HG03460 (cell line): ENCODE data around the gene SHC3.

Experiments
- ATAC-seq: cut with Tn5 transposase; IDR thresholded peaks from one replicate; pipeline ENCODE4 v1.9.1; 2021; ENCODE audit not compliant: unreplicated experiment

SHC3 gene

DNA sequence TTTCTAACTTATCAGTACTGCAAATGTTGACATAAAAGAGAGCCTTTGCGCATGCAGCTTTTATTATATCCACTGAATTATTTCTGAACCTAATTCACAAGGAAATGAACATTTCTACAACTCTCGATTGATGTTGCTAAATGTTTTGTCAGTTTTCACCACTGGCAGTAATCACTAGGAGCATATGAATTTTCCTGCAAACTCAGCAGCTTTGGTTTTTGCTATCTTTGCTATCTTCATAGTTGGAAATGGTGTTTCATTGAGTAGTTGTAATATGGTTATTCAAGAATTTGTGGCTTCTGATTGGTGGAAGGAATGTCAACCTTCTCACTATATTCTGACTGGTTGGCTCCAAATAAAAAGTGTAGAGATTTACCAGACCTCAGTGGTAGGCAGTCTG, 8.9 kb upstream of the SHC3 start:
- ATAC-seq: no peak

DNA sequence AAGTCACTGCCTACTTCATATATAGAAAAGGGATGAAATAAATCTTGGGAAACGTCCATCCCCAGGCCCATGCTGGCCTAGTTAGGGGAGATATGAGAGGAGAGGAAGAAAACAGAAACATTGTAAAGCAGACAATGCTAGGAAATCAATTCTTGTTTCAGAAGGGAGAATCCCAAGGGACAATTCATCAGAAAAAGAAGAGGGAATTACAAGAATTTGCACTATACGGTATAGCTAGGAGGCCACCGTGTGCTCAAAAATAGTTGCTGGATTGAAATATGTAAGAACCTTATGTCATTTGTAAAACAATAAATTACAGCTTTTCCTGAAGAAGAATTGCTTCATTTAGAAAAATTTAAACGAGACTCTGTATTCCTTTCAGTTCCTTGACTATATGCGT, 8.3 kb upstream of the SHC3 start:
- no peak for ATAC-seq

DNA sequence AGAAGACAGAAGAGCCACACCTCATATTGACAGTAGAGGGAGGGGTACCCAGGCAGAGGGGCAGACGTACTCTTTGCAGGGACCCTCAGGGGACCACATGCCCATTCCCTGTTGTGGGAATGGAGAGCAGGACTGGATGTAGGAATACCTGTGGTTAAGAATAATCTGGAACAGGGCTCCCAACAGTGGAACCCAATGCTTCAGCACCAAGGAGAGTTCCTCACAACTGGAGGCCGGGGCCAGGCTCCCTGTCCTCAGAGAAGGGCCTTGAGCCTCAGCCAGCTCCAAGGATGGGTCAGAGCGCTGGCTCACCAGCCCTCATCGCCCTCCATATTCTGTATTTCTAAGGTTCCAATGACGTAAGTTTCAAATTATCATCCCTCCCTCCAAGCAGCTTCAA, 7.4 kb upstream of the SHC3 start:
- ATAC-seq: no peak

DNA sequence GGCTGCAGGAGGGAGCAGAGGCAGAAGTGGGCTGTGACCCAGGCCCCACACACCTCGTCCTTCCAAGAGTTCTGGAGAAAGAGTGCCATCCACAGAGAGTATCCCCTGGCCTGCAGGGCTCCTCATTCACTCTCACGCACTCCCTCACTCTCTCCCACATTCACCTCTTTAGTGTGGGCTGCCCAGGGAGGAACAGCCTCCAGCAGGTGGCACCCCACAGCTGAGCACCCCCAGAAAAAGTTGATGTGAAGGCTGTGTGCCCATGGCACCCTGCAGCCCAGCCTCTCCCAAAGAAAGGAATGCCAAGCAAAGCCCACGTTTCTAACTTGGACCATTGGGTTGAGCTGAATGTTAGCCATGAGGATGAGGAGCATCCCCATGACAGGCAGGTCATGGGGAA, 4.5 kb upstream of the SHC3 start:
- no peak for ATAC-seq

DNA sequence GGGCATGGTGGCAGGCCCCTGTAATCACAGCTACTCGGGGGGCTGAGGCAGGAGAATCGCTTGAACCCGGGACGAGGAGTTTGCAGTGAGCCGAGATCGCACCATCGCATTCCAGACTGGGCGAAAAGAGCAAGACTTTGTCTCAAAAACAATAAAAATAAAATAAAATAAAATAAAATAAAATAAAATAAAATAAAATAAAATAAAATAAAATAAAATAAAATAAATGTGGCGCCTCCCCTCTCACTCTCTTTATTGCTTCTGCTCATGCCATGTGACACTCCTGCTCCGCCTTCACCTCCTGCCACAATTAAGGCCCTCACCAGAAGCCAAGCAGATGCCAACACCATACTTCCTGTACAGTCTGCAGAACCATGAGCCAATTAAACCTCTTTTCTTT, 3.8 kb upstream of the SHC3 start:
- no peak for ATAC-seq

DNA sequence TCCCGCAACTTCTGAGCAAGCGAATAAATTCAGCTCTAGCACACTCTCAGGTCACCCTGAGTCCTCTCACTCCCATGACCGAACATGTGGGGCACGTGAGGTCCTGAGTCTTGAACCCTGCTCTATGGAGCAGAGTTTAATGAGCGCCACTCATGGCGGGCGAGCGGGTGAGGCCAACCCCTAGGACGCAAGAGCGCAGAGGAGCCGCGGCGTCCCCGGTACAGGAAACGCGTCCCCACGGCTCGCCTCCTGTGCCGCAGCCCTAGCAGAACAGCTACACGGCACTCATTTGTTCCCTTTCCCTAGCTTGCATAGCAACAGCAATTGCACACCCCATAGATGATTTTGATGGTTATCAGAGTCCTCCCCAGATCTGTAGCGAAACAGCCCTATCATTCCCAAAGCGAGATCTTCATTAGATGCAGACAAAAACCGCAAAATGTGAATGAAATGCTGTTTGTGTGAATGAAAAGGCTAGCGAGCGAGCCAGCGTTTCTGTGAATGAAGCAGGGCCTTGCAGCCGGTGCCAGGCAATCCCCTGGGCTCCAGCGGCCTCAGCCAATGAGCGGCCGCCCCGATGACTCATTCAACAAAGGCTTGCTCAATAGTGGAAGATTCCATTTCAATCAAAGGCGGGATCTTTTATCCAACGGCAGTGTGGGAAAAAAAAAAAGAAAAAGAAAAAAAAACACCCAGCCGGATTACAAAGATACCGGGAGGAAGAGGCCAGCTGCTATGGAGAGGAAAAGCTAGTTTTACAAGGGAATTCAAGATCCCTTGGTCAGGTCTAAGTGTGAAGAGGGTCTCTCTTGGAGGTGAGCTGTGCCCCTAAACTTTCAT, 1.5 kb upstream of the SHC3 start:
- ATAC-seq: peak; percentile 84

DNA sequence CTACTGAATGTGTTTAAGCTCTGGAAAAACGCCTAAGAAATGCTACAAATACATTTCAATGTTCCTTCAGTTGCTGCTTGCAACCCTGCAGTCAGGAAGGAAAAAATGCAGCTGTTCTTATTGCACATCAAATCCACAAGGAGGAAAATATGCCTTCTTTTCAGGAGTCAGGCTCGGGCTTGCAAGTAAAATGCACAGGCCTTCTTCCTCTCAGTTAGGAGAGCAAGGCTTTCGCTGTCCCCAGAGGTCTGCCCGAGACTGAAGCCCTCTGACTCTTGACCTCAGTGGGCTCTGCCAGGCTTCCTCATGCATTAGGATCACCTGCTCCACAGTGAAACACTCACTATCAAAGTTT, 899 bp upstream of the SHC3 start:
- no peak for ATAC-seq

DNA sequence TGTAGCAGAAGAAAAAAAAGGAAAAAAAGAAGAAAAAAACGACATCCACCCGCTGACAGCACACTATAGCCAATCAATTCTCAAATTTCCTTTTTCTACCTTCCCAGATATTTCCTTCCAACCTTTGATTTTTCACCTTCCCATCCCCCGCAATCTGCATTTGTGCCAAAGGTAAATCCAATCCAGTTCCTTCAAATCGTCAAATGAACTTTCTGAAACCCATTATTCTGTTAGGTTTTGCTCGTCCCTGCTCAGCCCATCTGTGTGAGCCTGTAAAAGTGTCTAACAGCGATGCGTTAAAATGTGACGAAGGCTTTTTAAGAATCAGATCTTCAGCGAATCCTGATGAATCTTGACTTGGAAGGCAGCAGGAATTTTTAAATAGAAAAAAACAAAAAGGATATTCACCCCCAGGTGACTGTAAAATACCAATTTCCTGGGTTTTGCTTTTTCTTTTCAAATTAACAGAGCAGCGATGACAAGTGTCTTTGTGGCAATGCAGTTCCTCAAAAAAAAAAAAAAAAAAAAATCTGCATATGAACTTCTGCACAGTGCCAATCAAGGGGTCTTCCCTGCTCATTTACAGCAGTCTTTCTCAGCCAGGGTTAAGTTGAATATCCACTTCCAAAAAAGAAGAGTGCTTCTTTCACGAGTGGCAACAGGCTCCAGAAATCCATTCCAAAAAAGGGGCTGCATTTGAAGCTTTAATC, 367 bp upstream of the SHC3 start:
- no peak for ATAC-seq

DNA sequence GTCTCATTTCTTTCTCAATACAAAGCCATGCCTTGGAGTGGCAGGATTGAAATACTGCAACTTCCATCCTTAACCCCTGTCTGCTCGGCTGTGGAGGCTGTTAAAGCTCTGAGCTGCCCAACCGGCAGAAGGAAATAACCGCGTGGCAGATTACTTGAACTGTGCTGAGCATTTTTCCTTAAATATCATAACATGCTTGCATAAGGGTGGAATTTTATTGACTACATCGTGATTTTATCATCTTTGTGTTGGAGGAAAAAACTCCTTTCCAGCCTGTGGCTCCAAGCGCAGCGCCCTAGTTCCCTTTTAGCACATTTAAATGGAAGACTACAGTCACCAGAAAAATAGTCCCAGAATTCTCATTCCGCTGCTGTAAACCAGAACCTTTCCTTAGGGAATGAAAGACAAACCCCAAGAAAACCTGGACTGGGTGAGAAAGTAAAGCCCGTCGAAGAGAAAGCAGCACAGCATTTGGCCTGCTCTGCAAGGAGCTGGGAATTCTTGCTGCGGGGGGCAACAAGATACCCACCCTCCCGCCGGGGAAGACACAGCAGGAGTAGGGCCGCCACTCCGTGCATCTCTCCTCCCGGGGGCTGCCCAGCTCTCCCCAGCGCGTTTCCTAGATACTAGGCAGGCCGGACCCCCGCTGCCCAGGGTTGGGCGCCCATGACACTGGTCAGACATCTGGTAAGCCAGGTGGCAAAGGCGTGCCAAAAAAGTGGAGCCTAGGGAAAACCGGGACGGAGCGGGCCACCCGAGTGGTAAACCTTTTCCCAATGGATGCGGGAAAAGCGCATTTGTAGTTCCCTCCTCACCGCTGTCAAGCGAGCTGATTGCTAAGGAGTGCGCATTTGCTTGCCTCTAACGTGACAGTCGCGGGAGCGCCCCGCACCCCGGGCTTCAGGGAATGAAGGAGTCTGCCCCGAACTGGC, 1.3 kb downstream of the SHC3 start:
- ATAC-seq: no peak

DNA sequence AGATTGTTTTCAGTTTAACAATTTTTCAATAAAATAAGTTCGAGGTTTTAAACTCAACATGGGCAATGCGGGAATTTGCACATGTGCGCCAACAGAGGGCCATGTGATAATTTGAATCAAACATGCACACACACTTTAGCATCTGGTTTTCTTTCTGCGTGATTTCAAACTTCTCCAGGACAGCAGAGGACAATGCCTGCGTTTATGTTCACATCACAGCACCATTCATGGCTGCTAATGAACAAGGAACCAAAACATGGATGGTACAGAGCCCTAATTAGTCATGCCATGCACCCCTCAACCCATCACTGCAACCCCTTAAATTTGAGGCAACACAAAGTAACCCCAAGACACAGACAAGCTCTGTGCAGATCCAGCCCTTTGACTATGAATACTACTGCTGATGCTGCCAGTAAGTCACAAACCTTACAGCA, 2.8 kb downstream of the SHC3 start:
- ATAC-seq: no peak

DNA sequence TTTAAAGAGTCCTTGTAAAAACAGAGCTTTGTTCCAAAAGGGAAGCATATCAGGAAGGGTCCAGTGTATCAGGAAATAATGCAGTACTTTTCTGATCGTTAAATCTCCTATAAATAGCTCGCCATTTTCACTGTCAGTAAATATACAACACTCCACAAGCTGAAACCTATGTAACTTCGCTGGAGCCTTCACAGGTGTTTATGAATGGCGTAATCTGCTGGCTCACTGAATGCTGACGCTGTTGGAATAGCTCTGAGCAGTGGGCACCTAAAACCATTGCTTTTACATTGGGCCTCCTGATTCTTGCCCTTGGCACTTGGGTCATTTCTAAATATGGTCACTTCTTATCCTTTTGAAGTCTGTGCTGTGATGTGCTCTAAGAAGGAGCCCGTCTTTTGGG, 4.3 kb downstream of the SHC3 start:
- no peak for ATAC-seq

DNA sequence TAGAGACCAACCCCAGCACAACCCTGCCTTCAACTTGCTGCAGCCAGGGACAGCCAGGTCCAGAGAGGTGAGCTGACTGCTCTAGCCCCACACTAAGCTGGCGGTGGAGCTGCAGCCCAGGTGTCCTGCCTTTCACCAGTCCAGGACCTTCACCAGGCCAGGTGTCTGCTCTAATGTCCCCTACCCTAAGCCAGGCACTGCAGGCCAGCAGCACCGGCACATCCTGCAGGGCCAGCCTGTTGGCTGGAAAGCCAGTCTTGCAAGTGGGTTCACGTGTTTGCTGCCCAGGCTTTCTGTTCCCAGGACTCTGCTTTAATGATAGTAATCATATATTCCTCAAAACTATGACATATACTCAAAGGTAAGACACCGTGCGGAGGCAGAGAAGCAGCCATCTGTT, 5.5 kb downstream of the SHC3 start:
- ATAC-seq: no peak

DNA sequence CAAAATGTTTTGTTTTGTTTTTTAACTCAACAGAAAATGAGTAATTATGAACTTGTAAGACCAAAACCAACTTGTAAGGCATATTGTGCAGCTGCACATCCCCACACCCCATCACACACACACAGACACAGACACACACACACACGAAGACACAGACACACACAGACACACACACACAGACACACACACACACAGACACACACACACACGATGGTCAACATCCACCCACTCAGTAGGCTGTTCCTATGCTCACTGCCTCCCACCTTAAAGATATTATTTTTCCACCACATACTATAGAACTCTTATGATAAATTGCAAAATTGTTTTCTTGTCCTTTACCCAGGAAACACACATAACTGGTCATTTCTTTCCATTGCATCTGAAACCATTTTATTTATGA, 6.2 kb downstream of the SHC3 start:
- ATAC-seq: no peak

DNA sequence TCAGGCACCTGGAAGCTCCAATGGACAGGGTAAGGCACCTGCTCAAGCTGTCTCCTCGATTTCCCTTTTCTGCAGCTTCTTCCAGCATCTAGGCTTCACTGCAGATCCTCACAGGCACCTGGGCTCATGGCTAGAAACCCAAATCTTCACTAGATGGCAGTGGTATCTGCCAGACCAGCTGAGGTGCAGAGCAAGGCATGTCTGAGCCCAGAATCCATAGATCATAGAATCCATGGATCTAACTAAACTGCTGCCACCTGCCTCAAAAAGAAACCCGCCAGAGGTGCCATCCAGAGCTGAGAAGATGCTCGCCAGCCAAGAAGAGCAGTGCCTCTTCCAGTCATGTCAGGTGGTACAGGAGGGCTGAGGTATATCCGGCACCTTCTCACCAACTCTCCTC, 6.9 kb downstream of the SHC3 start:
- no peak for ATAC-seq

DNA sequence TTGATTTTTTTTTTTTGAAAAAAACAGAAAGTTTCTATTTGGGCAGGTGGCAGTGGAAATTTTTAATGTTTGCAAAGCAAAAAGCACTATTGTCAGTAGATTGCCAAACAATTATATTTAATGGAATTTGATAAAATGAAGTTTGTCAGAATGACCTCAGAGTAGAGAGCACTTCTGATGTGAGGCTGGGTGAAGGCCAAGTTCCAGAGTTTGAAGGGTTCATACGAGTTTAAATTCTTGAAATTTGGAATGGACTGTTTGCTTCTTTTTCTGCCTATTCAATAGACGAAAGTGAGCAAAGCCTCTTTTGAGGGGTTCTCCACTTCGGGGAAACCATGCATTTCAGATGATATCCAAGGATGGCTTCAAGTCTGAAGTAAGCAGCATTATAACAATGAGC, 7.4 kb downstream of the SHC3 start:
- no peak for ATAC-seq

DNA sequence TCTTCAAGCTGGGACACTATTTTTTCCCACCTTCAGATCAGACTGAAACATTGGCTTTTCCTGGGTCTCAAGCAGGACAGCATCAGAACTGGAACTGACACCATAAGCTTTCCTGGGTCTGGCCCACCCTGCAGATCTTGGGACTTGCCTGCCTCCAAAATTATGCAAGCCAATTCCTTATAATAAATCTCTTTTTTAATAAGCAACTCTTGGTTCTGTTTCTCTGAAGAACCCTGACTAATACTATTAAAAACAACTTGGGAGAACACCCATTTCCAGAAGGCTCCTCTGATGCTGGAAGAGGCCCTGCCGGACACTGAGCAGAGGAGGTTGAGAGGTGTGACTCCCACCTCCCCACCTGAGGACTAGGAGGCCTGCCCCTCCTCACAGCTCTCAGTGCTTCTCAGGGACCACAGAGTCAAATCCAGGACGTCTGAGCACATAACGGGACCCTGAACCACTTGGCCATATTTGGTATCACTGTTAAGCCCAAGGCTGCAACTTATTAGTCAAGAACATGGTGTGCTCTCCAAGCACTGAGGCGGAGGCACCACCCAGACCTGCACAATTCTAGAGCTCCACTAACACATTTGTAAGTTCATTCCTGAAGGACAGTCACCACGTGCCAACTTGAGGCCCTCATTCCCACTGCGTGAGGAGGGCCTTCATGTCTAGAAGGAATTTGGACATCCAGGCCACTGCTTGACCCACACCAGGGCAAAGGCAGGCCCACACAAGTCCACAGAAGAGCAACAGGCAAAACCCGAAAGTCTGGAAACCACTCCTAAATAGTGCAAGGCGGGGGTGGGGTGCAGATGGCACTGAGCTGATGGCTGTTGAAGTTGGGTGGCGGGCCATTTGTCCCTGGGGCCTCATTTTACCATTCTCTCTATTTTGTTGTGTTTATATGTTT, 9.5 kb downstream of the SHC3 start:
- no peak for ATAC-seq

DNA sequence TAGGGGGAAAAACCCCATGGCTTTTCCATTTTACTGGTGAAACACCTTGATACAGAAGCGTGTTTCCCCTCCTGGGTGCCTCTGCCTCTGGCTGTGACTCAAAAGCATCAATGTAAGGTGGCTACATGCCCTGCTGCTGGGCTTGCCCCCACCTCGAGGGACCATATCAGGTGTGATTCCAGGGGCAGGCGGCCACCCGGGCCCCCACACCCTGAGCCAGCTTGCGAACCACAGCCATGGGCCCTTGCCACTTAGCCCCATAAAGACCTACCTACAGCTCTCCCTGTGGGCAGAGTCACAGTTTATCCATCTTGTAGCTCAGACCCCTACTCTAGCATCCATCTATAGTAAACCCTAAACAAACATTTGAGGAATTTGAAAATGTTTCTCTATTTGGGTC, 10.8 kb downstream of the SHC3 start:
- ATAC-seq: no peak

DNA sequence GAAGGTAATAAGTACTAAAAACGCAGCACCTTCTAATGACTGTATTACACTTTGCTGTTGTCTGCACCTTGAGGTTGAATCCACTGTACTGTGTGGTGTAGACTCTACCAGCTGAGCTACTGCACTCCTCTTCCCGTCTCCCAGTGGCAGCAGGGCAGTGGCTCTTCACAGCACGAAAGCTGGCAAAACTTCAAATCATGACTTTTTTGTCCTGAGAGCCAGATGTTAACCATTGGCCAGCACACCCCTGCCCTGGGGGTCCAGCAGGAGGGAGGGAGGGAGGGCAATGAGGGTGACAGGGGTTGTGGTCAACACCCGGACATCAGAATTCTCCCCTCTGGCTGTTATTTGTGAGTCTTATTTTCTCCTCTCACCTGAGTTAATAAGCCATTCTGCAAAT, 11.8 kb downstream of the SHC3 start:
- no peak for ATAC-seq

DNA sequence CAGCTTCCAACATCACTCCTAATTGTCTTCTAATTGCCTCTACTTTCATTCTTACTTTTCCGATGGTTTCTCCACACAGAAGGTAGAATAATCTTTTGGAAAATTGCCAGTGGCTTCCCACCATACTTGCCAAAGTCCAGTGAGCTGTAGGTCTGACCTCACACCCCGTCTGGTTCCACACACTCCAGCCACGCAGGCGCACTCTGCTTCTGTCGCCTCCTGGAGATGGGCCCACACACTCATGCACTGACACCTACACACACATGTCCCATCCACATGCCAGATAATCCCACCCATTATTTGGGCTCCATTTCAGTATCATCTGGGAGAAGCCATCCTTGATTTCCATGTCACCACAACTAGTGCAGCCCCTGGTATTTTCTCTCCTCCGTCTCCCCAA, 12.7 kb downstream of the SHC3 start:
- no peak for ATAC-seq

DNA sequence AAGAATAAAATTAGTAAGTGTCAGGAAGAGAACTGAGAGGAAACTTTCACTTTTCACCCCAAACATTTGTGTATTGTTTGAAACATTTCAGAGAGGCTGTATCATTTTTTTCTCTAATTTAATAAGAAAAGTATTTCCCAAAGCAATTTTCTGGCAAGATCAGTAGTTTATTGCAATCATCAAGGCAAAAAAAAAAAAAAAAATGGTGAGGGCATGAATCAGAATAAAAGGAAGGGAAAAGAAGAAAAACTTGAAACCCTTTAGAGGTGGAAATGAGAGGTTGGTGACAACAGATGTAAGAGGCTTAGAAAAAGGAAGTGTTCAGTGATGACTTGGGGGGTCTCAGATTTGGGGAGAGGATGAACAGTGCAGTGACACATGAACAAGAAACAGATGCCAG, 13.3 kb downstream of the SHC3 start:
- no peak for ATAC-seq

DNA sequence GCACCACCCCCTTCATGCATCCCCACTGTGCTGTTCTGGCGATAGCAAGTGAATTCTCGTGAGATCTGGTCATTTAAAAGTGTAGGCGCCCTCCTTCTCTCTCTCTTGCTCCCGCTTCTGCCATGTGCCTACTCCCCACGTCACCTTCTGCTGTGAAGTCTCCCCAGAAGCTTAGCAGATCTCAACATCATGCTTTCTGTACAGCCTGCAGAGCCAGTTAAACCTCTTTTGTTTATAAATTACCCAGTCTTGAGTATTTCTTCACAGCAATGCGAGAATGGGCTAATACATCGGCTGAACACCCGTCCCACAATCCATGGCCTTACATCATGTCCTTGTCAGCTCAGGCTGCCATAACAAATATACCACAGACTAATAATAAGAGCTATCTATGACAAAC, 17.4 kb downstream of the SHC3 start:
- ATAC-seq: no peak
